Fibroblast of pulmonary artery (primary cell): ENCODE results near the gene HOXB2.

Experiments used
- DNase-seq: peaks from one replicate; pipeline ENCODE4 v3.0.0-alpha.2; 2010; ENCODE audit warnings: low read depth
- H3K4me3 ChIP-seq: replicated peaks from 2 replicates; pipeline ENCODE4 v1.5.1; 2011; ENCODE audit warnings: low read depth, mild to moderate bottlenecking, control low read depth, low read length, moderate library complexity
- CTCF ChIP-seq: IDR thresholded peaks from 2 replicates; pipeline ENCODE4 v1.5.1; 2011; ENCODE audit warnings: mild to moderate bottlenecking, control low read depth, low read length, inconsistent platforms; ENCODE audit errors: missing control alignments

The HOXB2 gene

GRCh38 chr17:48564188-48565021, 19.5 kb upstream of the HOXB2 start:
- no peak for TF ChIP-seq CTCF
- H3K4me3 ChIP-seq = peak overlapping the region; percentile 48
- no peak for DNase-seq

GRCh38 chr17:48563867-48564187, 18.9 kb upstream of the HOXB2 start:
- H3K4me3 ChIP-seq = peak overlapping the region; percentile 36
- DNase-seq = no peak
- no peak for TF ChIP-seq CTCF

- TF ChIP-seq CTCF = no peak
- peak overlapping the region; percentile 36 for H3K4me3 ChIP-seq
- no peak for DNase-seq
Observed at GRCh38 chr17:48563385-48563838, 18.5 kb upstream of the HOXB2 start.

- no peak for TF ChIP-seq CTCF
Observed at GRCh38 chr17:48562934-48563333, 18.0 kb upstream of the HOXB2 start.

GRCh38 chr17:48561884-48562810, 17.2 kb upstream of the HOXB2 start:
- H3K4me3 ChIP-seq = no peak overlapping the region

More at GRCh38 chr17:48562934-48563333, 18.0 kb upstream of the HOXB2 start:
- H3K4me3 ChIP-seq = peak overlapping the region; percentile 1
- DNase-seq = no peak

More at GRCh38 chr17:48561884-48562810, 17.2 kb upstream of the HOXB2 start:
- TF ChIP-seq CTCF = peak; percentile 35
- DNase-seq = no peak
